Measurements from ENCODE around the gene TSC1. TPM values are rescaled to one million over a fixed set of nuclear protein-coding genes. Genes with fewer than 3 reads are reported as not detected.

The TSC1 gene
- polyA plus RNA-seq, 1 experiment = 45.2 TPM

DNA sequence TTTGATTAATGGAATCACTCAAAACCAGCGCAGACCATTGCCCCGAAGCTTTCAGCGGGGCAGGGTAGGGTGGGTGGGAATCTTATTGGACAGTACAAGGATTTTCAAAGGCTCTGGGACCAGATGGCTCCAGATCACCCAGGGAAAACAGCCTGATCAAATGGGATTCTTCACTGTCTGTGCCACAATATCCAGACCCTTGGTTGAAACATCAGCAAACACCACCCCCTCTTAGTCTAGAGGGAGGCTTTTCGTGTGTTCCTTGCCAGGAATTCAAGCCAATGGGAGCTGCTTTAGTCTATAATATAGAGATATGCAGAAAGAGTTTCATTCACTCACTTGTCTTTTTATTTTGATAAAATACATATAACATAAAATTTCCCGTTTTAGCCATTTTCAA is 35.7 kb upstream of the TSC1 start:
- Histone ChIP-seq H3K4me3 (ENCODE audit: low read depth, low read length) (no peak overlapping the region), H3K36me3 (ENCODE audit: control insufficient read depth, insufficient read depth, low read length) (no peaks in the 10 kb centered on the region), H3K27me3 (ENCODE audit: control insufficient read depth, insufficient read depth, low read length) (peaks cover 29% of the 10 kb centered on the region)
- POLR2A ChIA-PET = no interaction called here
- DNase-seq (ENCODE audit: low read depth) = no peak
- CTCF ChIA-PET = interaction anchor here (1.0 kb wide), 1 partner anchor 78 kb away, joined by 3 read pairs; no protein-coding TSS in a partner anchor
- no peak for TF ChIP-seq CTCF (IDR thresholded peaks at IDR 0.05; ENCODE audit: insufficient read depth, low read depth, low read length)

- CTCF ChIA-PET = interaction anchor here (0.7 to 3.6 kb wide), 10 partner anchors 9 to 168 kb away, joined by 3 to 18 read pairs (median 4); no protein-coding TSS in a partner anchor
- POLR2A ChIA-PET = no interaction called here
These were observed 34.2 kb upstream of the TSC1 start, which contains the start of gene GFI1B for GRCh38 chr9:132978451-132979131. GFI1B (plus strand) TSS chr9:132978694; CDS start chr9:132986679, 7,985 bp downstream.

DNA sequence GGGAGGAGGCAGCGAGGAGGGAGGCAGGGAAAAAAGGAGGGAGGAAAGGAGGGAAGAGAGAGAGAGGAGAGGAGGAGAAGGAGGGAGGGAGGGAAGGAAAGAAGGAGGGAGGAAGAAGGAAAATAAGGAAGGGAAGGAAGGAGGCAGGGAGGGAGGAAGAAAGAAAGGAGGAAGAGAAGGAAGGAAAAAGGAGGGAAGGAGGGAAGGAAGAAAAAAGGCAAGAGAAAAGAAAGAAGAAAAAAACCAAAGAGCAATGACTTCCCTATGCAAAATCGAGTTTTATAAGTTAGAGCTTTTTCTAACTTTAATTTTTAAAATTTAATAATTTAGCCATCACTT is 33.7 kb upstream of the TSC1 start:
- ChIA-PET POLR2A (no interaction called here), CTCF (interaction anchor here (0.7 to 3.6 kb wide), 15 partner anchors 8 to 168 kb away, joined by 3 to 18 read pairs (median 4); no protein-coding TSS in a partner anchor)
- Histone ChIP-seq H3K4me3 (ENCODE audit: low read depth, low read length) (no peak overlapping the region), H3K36me3 (ENCODE audit: control insufficient read depth, insufficient read depth, low read length) (no peaks in the 10 kb centered on the region), H3K27me3 (ENCODE audit: control insufficient read depth, insufficient read depth, low read length) (peaks cover 26% of the 10 kb centered on the region)
- TF ChIP-seq CTCF (IDR thresholded peaks at IDR 0.05; ENCODE audit: insufficient read depth, low read depth, low read length) = no peak
- DNase-seq (ENCODE audit: low read depth) = no peak

More at GRCh38 chr9:132978451-132979131, 34.2 kb upstream of the TSC1 start, which contains the start of gene GFI1B:
- peaks cover 26% of the 10 kb centered on the region for H3K27me3 ChIP-seq (ENCODE audit: control insufficient read depth, insufficient read depth, low read length)
- no peak for DNase-seq (ENCODE audit: low read depth)
- H3K36me3 ChIP-seq (ENCODE audit: control insufficient read depth, insufficient read depth, low read length) = no peaks in the 10 kb centered on the region
- H3K4me3 ChIP-seq (ENCODE audit: low read depth, low read length) = no peak within 1 kb of the TSS
- TF ChIP-seq CTCF (IDR thresholded peaks at IDR 0.05; ENCODE audit: insufficient read depth, low read depth, low read length) = no peak

DNA sequence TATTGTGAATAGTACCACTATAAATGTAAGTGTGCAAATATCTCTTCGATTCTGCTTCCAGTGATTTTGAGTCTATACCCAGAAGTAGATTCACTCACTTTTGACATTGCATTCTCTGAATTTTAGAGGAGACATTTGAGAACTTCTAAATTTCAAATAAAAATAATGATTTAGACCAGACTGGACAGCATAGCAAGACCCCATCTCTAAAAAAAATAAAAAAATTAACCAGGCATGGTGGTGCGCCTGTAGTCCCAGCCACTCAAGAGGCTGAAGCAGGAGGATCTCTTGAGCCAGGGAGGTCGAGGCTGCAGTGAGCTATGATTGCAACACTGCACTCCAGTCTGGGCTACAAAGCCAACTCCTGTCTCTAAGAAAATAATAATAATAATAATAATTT is 32.2 kb upstream of the TSC1 start:
- POLR2A ChIA-PET = no interaction called here
- CTCF ChIA-PET = interaction anchor here (1.1 to 3.6 kb wide), 9 partner anchors 12 to 508 kb away, joined by 3 to 18 read pairs (median 4); no protein-coding TSS in a partner anchor

More for the DNA sequence above, 32.2 kb upstream of the TSC1 start:
- Histone ChIP-seq H3K4me3 (ENCODE audit: low read depth, low read length) (no peak overlapping the region), H3K36me3 (ENCODE audit: control insufficient read depth, insufficient read depth, low read length) (no peaks in the 10 kb centered on the region), H3K27me3 (ENCODE audit: control insufficient read depth, insufficient read depth, low read length) (peaks cover 23% of the 10 kb centered on the region)
- no peak for TF ChIP-seq CTCF (IDR thresholded peaks at IDR 0.05; ENCODE audit: insufficient read depth, low read depth, low read length)
- no peak for DNase-seq (ENCODE audit: low read depth)

Data from BJ (cell line).